ENCODE results near the gene FHL5. TPM values are rescaled to one million over a fixed set of nuclear protein-coding genes. Genes with fewer than 3 reads are reported as not detected.
"Not testable (repeated sequence)": the region's sequence is repeated elsewhere in the genome, so short reads cannot be mapped to it uniquely, and the experiment has no call there.

FHL5 gene
- total and polyA plus RNA-seq, 10 donors, result 1.6 to 9.6 (median 2.9) TPM

GRCh38 chr6:96626759-96627364 lies 63.9 kb downstream of the FHL5 start:
- no peaks in the 10 kb centered on the region for H3K27me3 ChIP-seq (replicated peaks in 1 of 7)
- no peaks in the 10 kb centered on the region for H3K9me3 ChIP-seq
- intact Hi-C loops (cut with DNase I; ENCODE audit: low total_unique reads), result loop anchor here (5.0 kb wide), 1 partner anchor 435 kb away; no protein-coding TSS in a partner anchor
- H3K4me1 ChIP-seq, result peaks cover 0 to 4% (median 0%) of the 10 kb centered on the region in 6 donors
- H3K4me3 ChIP-seq, result no peak overlapping the region
- H3K36me3 ChIP-seq, result no peaks in the 10 kb centered on the region
- 4 to 8% (median 5%) methylated on average over 2 of the region's 2 CpGs for WGBS, 5 donors
- H3K27ac ChIP-seq, result no peak overlapping the region
- DNase-seq, result no peak
- TF ChIP-seq POLR2A (IDR thresholded peaks at IDR 0.05) (no peak), POLR2AphosphoS5 (IDR thresholded peaks at IDR 0.05) (no peak)
- TF ChIP-seq, protein P1, sequence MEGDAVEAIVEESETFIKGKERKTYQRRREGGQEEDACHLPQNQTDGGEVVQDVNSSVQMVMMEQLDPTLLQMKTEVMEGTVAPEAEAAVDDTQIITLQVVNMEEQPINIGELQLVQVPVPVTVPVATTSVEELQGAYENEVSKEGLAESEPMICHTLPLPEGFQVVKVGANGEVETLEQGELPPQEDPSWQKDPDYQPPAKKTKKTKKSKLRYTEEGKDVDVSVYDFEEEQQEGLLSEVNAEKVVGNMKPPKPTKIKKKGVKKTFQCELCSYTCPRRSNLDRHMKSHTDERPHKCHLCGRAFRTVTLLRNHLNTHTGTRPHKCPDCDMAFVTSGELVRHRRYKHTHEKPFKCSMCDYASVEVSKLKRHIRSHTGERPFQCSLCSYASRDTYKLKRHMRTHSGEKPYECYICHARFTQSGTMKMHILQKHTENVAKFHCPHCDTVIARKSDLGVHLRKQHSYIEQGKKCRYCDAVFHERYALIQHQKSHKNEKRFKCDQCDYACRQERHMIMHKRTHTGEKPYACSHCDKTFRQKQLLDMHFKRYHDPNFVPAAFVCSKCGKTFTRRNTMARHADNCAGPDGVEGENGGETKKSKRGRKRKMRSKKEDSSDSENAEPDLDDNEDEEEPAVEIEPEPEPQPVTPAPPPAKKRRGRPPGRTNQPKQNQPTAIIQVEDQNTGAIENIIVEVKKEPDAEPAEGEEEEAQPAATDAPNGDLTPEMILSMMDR (IDR thresholded peaks at IDR 0.05 in 8 of 11, conservative IDR thresholded peaks at IDR 0.05 in 3 of 11), result peak in 7 of 11 experiments; percentile 17 to 53 (median 31)

- 62 to 75% (median 74%) methylated on average over 3 of the region's 3 CpGs for WGBS, 5 donors
These were observed 68.3 kb downstream of the FHL5 start for GRCh38 chr6:96631248-96631647.

DNA sequence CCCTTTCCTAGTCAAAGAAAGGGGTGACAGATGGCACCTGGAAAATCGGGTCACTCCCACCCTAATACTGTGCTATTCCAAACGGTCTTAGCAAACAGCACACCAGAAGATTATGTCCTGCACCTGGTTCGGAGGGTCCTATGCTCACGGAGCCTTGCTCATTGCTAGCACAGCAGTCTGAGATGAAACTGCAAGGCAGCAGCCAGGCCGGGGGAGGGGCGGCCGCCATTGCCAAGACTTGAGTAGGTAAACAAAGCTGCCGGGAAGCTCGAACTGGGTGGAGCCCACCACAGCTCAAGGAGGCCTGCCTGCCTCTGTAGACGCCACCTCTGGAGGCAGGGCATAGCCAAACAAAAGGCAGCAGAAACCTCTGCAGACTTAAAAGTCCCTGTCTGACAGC lies 75.1 kb downstream of the FHL5 start:
- H3K9me3 ChIP-seq; H3K36me3 ChIP-seq; H3K4me1 ChIP-seq; H3K4me3 ChIP-seq; H3K27ac ChIP-seq; intact Hi-C loops (cut with DNase I; ENCODE audit: low total_unique reads); DNase-seq: not testable (repeated sequence)
- WGBS, 5 donors, result 63 to 86% (median 79%) methylated on average over 10 of the region's 10 CpGs
- peaks cover 0 to 18% (median 0%) of the 10 kb centered on the region in 7 donors for H3K27me3 ChIP-seq (replicated peaks in 1 of 7)

More at GRCh38 chr6:96631248-96631647, 68.3 kb downstream of the FHL5 start:
- TF ChIP-seq, protein P1 (IDR thresholded peaks at IDR 0.05 in 8 of 11, conservative IDR thresholded peaks at IDR 0.05 in 3 of 11), result no peak
- TF ChIP-seq POLR2A (IDR thresholded peaks at IDR 0.05) (no peak), POLR2AphosphoS5 (IDR thresholded peaks at IDR 0.05) (no peak)
- H3K4me1 ChIP-seq, result peaks cover 0 to 4% (median 0%) of the 10 kb centered on the region in 6 donors
- no peaks in the 10 kb centered on the region for H3K36me3 ChIP-seq
- no peak overlapping the region for H3K27ac ChIP-seq
- no peak overlapping the region for H3K4me3 ChIP-seq
- peaks cover 0 to 18% (median 0%) of the 10 kb centered on the region in 7 donors for H3K27me3 ChIP-seq (replicated peaks in 1 of 7)
- no peaks in the 10 kb centered on the region for H3K9me3 ChIP-seq
- intact Hi-C loops (cut with DNase I; ENCODE audit: low total_unique reads), result no loop called here
- no peak for DNase-seq

- DNase-seq, result no peak
- Histone ChIP-seq H3K27me3 (replicated peaks in 1 of 7) (peaks cover 0 to 4% (median 0%) of the 10 kb centered on the region in 7 donors), H3K27ac (no peak overlapping the region), H3K4me1 (no peaks in the 10 kb centered on the region), H3K4me3 (no peak overlapping the region), H3K36me3 (no peaks in the 10 kb centered on the region), H3K9me3 (no peaks in the 10 kb centered on the region)
- TF ChIP-seq POLR2A (IDR thresholded peaks at IDR 0.05), result no peak
- no peak for TF ChIP-seq POLR2AphosphoS5 (IDR thresholded peaks at IDR 0.05)
- TF ChIP-seq, protein P1 (IDR thresholded peaks at IDR 0.05 in 8 of 11, conservative IDR thresholded peaks at IDR 0.05 in 3 of 11), result no peak
- intact Hi-C loops (cut with DNase I; ENCODE audit: low total_unique reads), result no loop called here
- WGBS, 5 donors, result 57 to 68% (median 67%) methylated on average over 5 of the region's 5 CpGs
These were observed 82.2 kb downstream of the FHL5 start for GRCh38 chr6:96645106-96645505.

All from spleen (tissue), 11 donors.